ENCODE results near the gene DGAT2L6. TPM values are rescaled to one million over a fixed set of nuclear protein-coding genes. Genes with fewer than 3 reads are reported as not detected.

Gene DGAT2L6
- total RNA-seq, 1 donor from 2014 or later = not detected

DNA sequence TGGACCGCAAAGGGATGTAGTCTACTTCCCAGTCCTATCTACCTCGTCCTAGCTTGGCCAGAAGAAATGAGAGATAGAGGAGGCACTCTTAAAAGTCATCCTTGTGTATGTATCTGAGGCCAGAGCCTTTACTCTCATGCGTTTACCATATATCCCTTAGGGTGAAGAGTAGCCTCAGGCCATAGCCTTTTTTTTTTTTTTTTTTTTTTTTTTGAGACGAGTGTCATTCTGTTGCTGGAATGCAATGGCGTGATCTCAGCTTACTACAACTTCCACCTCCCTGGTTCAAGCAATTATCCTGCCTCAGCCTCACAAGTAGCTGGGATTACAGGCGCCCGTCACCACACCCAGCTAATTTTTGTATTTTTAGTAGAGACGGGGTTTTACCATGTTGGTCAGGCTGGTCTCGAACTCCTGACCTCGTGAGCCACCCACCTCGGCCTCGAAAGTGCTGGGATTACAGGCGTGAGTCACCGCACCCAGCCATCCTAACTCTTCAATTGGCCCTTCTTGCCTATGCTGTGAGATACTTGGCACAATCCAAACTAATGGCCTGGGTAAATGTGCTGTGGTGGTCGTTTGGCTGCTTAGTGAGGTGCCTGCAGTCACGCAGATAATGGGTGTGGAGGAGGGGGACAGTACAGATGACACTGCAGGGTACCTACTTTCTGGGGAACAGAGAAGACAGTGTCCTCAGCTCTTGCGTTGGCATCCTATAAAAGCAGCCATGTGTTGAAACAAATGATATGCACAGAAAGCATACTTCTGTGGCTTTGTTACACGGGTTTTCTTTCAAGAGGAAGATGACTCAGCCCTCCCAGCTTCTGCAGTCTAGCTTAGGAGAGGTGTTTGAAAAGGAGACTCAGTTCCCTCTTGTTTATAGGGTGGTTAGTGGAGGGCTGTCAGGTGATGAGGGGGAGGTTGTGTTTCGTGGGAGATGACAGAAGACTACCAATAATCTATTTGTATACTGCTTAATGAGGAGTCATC lies 10.4 kb upstream of the DGAT2L6 start:
- Mint-ChIP-seq H3K4me3 (ENCODE audit: unreplicated experiment) (no peak overlapping the region), H3K27ac (ENCODE audit: unreplicated experiment) (peak overlapping the region; percentile 18), H3K4me1 (ENCODE audit: unreplicated experiment) (peaks cover 29% of the 10 kb centered on the region), H3K36me3 (ENCODE audit: low read depth, unreplicated experiment) (peaks cover 9% of the 10 kb centered on the region), H3K27me3 (ENCODE audit: unreplicated experiment) (peaks cover 2% of the 10 kb centered on the region), H3K9me3 (ENCODE audit: unreplicated experiment) (no peaks in the 10 kb centered on the region)
- TF ChIP-seq, protein P1, sequence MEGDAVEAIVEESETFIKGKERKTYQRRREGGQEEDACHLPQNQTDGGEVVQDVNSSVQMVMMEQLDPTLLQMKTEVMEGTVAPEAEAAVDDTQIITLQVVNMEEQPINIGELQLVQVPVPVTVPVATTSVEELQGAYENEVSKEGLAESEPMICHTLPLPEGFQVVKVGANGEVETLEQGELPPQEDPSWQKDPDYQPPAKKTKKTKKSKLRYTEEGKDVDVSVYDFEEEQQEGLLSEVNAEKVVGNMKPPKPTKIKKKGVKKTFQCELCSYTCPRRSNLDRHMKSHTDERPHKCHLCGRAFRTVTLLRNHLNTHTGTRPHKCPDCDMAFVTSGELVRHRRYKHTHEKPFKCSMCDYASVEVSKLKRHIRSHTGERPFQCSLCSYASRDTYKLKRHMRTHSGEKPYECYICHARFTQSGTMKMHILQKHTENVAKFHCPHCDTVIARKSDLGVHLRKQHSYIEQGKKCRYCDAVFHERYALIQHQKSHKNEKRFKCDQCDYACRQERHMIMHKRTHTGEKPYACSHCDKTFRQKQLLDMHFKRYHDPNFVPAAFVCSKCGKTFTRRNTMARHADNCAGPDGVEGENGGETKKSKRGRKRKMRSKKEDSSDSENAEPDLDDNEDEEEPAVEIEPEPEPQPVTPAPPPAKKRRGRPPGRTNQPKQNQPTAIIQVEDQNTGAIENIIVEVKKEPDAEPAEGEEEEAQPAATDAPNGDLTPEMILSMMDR (IDR thresholded peaks at IDR 0.05; ENCODE audit: unreplicated experiment) = no peak
- DNase-seq (ENCODE audit: low spot score) = no peak

DNA sequence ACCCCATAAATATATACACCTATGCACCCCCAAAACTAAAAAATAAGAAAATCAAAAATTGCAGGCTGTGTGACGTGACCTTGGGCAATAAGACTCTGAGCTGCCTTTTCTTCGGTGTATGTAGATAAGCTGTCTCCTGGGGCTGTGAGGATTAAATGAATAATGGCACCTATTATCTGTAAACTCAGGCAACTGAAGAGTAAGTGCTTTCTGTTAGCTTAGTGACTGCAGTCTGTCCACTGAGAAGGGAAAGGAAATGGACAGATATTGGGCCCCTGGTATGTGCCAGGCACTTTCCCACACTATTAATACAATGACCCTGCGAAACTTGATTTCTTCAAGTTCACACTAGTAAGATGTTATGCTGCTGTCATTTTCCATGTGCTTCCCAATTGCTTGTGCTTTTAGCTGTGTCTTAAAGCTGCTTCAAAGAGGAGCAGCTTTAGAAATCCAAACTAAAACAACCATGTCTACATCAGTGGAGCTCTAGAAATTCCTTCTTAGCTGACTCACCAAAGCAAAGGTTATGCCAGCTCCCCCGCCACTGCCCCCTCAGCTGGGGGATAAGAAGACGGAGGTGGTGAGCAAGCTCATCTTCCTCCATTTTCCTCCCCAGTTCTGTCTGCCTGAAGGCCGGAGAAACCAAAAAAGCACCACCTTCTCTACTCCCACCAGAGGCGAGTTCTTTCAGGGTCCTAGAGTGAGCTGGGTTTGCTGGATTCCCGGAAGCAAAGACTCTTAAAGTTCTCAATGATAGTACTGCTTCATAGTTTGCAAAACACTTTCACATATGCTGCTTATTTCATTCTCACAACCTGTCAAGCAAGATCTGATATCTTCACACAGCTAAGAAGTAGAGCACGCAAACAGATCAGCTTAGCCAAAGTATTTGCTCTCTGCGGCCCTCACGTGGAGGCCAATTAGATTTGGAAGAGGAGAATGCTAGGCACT lies 8.8 kb upstream of the DGAT2L6 start:
- TF ChIP-seq, protein P1 (IDR thresholded peaks at IDR 0.05; ENCODE audit: unreplicated experiment) = no peak
- DNase-seq (ENCODE audit: low spot score) = peak; percentile 3
- Mint-ChIP-seq H3K4me1 (ENCODE audit: unreplicated experiment) (peaks cover 29% of the 10 kb centered on the region), H3K27me3 (ENCODE audit: unreplicated experiment) (peaks cover 2% of the 10 kb centered on the region), H3K4me3 (ENCODE audit: unreplicated experiment) (no peak overlapping the region), H3K36me3 (ENCODE audit: low read depth, unreplicated experiment) (peaks cover 9% of the 10 kb centered on the region), H3K27ac (ENCODE audit: unreplicated experiment) (peak overlapping the region; percentile 64), H3K9me3 (ENCODE audit: unreplicated experiment) (no peaks in the 10 kb centered on the region)

DNA sequence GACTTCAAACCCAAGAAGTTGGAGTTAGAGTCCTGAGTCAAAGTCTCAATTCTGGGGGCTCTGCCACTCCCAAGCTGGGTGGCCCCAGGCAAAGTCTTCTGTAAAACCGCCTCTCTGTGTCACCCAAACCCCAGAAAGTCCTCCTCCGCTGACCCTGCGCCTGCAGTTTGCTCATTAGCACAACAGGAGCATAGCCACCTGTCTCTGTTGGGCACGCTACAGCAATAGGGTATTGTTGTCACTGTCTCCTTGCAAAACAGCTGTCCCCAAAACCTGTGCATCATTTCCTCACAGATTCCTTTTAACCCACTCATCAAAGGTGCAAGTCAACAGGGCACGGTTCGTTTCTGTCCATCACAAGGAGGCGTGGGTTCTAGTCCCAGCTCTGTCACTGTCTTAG lies 8.0 kb upstream of the DGAT2L6 start:
- Mint-ChIP-seq H3K4me1 (ENCODE audit: unreplicated experiment) (peaks cover 26% of the 10 kb centered on the region), H3K27me3 (ENCODE audit: unreplicated experiment) (peaks cover 2% of the 10 kb centered on the region), H3K36me3 (ENCODE audit: low read depth, unreplicated experiment) (peaks cover 6% of the 10 kb centered on the region), H3K4me3 (ENCODE audit: unreplicated experiment) (no peak overlapping the region), H3K9me3 (ENCODE audit: unreplicated experiment) (no peaks in the 10 kb centered on the region), H3K27ac (ENCODE audit: unreplicated experiment) (no peak overlapping the region)
- no peak for DNase-seq (ENCODE audit: low spot score)
- TF ChIP-seq, protein P1 (IDR thresholded peaks at IDR 0.05; ENCODE audit: unreplicated experiment) = no peak

- Mint-ChIP-seq H3K27me3 (ENCODE audit: unreplicated experiment) (peaks cover 2% of the 10 kb centered on the region), H3K4me3 (ENCODE audit: unreplicated experiment) (no peak overlapping the region), H3K4me1 (ENCODE audit: unreplicated experiment) (peaks cover 15% of the 10 kb centered on the region), H3K36me3 (ENCODE audit: low read depth, unreplicated experiment) (no peaks in the 10 kb centered on the region), H3K27ac (ENCODE audit: unreplicated experiment) (no peak overlapping the region), H3K9me3 (ENCODE audit: unreplicated experiment) (no peaks in the 10 kb centered on the region)
- TF ChIP-seq, protein P1 (IDR thresholded peaks at IDR 0.05; ENCODE audit: unreplicated experiment) = no peak
- DNase-seq (ENCODE audit: low spot score) = no peak
These were observed 5.7 kb upstream of the DGAT2L6 start for GRCh38 chrX:70171624-70172023.
